Measurements from ENCODE around the gene POGLUT3. TPM values are rescaled to one million over a fixed set of nuclear protein-coding genes. Genes with fewer than 3 reads are reported as not detected.
A peak's percentile ranks its signal among the peaks of the same experiment; 100 is the strongest.

POGLUT3 gene
- polyA plus RNA-seq, 5 donors = 56.2 to 77.8 (median 68.9) TPM

GRCh38 chr11:108508653-108509593 is 10.7 kb upstream of the POGLUT3 start:
- DNase-seq = no peak

GRCh38 chr11:108501396-108501795 is 3.2 kb upstream of the POGLUT3 start:
- no peak for DNase-seq

- no peak for DNase-seq
Measured at GRCh38 chr11:108500721-108501120, 2.5 kb upstream of the POGLUT3 start.

- no peak for DNase-seq
Measured at GRCh38 chr11:108500169-108500568, 2.0 kb upstream of the POGLUT3 start.

- DNase-seq = no peak
Measured at GRCh38 chr11:108498816-108499408, 728 bp upstream of the POGLUT3 start.

- DNase-seq = peak; percentile 89 to 93
Measured at GRCh38 chr11:108497317-108498045, 703 bp downstream of the POGLUT3 start.

GRCh38 chr11:108496643-108497256 is 1.4 kb downstream of the POGLUT3 start:
- peak in 1 of 2 donors; percentile 26 for DNase-seq

- peak; percentile 31 for DNase-seq
Measured at GRCh38 chr11:108495326-108495725, 2.9 kb downstream of the POGLUT3 start.

GRCh38 chr11:108494182-108494581 is 4.0 kb downstream of the POGLUT3 start:
- DNase-seq = no peak

- no peak for DNase-seq
Measured at GRCh38 chr11:108491936-108492335, 6.2 kb downstream of the POGLUT3 start.

- no peak for DNase-seq
Measured at GRCh38 chr11:108486828-108487227, 11.4 kb downstream of the POGLUT3 start.

- DNase-seq = no peak
Measured at GRCh38 chr11:108486331-108486730, 11.9 kb downstream of the POGLUT3 start.

GRCh38 chr11:108483163-108483562 is 15.0 kb downstream of the POGLUT3 start:
- DNase-seq = no peak

- DNase-seq = no peak
Measured at GRCh38 chr11:108474664-108475463, 23.3 kb downstream of the POGLUT3 start.

GRCh38 chr11:108472681-108473080 is 25.5 kb downstream of the POGLUT3 start:
- DNase-seq = no peak

- DNase-seq = no peak
Measured at GRCh38 chr11:108468478-108468864, 29.7 kb downstream of the POGLUT3 start.

- peak; percentile 96 to 99 for DNase-seq
Measured at GRCh38 chr11:108467091-108467823, 30.9 kb downstream of the POGLUT3 start, which contains the start of gene C11orf65. Gene C11orf65 (minus strand): TSS chr11:108467529. CDS start chr11:108461559, 5,970 bp downstream.

- peak; percentile 7 to 13 for DNase-seq
Measured at GRCh38 chr11:108466405-108466804, 31.8 kb downstream of the POGLUT3 start.

GRCh38 chr11:108453207-108453835 is 44.9 kb downstream of the POGLUT3 start:
- DNase-seq = no peak

Measured in right lung (tissue), 5 donors.